Erythroblast (primary cell): ENCODE data around the gene WDR36.

Experiments used
- GATA1 ChIP-seq: IDR thresholded peaks from 2 replicates; pipeline ENCODE4 v1.6.1; 2011; ENCODE audit warnings: low read depth, mild to moderate bottlenecking, control low read depth, low read length, moderate library complexity
- POLR2A ChIP-seq: IDR thresholded peaks from 2 replicates; pipeline ENCODE4 v1.6.1; 2011; ENCODE audit warnings: mild to moderate bottlenecking, low read length

DNA sequence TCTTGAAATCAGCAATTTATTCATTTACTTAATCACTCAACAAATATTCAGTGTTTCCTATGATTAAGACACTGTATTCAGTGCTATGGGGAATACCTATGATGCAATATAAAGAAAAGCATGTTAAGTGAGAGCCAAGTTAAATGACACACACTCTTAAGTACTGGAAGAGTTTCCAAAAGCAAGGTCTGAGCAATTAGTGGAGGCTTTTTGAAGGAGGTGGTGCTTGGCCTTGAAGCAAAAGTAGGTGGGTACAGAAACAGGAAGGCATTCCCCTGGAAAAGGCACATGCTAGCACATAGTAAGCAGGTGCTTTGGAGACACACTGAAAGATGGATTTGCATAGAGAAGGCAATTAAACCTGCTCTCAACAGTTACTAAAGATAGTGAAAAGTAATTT, 16.6 kb upstream of the WDR36 start:
- no peak for TF ChIP-seq POLR2A
- TF ChIP-seq GATA1, result no peak
